GM21717 (cell line): ENCODE results near the gene ATXN10.
"Not testable (repeated sequence)": the region's sequence is repeated elsewhere in the genome, so short reads cannot be mapped to it uniquely, and the experiment has no call there.

Experiments used
- ATAC-seq: cut with Tn5 transposase; IDR thresholded peaks from one replicate; pipeline ENCODE4 v1.9.1; 2021; ENCODE audit warnings: mild to moderate bottlenecking, moderate library complexity; ENCODE audit not compliant: unreplicated experiment

Gene ATXN10

DNA sequence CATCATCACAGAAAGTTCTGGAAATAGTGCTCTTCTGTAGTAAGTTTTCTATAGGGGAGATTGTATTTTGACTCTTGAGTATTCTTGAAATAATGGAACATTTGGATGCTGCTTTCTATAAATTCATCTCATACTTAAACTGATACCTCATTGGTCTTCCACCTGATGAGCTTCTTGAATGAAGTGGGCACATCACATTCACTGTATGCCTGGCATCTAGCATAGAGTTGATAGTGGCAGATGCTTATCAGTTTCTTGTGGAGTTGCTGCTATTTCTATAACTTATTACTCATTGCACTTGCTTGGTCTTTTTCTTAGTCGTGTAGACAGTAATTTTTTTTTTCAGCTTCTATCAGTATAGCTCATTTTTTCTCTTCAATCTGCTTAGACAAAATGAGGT, 5.4 kb downstream of the ATXN10 start:
- ATAC-seq: no peak

GRCh38 chr22:45678961-45679912, 7.6 kb downstream of the ATXN10 start:
- no peak for ATAC-seq

DNA sequence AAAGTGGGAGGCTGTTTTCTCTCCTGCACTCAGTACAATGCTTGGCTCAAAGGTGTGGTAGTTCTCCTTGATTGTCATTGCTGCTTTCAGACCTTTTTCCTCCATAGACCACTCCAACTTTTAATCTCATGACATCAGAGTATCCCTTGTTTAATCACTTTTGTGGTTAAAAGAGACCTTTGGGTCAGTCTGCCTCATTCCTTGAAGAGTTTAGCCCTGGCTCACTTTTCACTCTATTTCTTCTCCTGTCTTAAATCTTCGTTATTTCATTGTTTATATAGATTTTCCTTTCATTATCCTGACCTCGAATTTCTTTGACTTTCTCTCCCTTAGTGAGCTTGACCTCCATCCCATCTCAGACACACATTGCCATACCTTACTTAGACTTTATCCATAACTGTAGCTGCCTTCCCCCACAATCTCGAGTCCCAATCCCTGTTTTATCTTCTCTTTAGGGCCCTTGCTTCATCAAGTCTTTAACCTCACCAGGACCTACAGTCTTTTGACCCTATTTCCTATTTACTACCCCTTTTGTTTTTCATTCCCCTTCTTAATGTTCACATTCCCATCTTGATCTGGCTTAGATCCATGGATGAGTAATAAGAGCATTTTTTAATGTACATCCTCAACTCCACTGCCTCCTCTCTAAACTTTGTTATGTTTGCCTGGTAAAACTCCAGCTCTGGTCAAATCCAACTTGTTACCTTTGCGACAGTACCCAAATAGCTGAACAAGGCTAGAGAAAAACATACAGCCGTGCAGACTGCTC, 9.5 kb downstream of the ATXN10 start:
- ATAC-seq: no peak

DNA sequence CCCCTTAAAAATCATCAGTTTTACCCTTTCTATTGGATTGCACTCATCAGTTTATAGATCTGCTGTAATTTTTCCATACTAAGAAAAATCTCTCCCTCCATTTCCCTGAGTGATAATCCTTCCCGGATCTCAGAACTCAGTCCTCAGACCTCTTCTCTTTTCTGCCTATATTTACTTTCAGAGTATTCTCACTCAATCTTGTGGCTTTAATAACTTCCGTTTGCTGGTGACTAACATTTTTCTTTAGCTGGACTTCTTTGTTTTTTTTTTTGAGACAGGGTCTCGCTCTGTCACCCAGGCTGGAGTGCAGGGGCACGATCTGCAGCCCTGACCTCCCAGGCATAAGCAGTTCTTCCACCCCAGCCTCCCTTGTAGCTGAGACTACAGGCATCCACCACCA, 10.4 kb downstream of the ATXN10 start:
- no peak for ATAC-seq

DNA sequence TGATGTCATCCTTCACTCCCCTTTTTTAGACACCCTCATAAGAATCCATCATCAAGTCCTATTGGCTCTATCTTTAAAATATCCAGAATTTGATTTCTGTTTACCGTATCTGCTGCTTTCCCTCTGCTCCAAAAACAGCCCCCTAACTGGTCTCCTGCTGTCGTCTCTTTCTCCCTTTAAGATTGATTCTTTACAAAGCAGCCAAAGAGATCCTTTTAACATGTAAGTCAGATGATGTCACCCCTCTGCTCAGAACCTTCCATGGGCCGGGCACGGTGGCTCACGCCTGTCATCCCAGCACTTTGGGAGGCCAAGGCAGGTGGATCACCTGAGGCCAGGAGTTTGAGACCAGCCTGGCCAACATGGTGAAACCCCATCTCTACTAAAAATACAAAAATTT, 11.1 kb downstream of the ATXN10 start:
- not testable (repeated sequence) for ATAC-seq

GRCh38 chr22:45683248-45683647, 11.6 kb downstream of the ATXN10 start:
- ATAC-seq: no peak

DNA sequence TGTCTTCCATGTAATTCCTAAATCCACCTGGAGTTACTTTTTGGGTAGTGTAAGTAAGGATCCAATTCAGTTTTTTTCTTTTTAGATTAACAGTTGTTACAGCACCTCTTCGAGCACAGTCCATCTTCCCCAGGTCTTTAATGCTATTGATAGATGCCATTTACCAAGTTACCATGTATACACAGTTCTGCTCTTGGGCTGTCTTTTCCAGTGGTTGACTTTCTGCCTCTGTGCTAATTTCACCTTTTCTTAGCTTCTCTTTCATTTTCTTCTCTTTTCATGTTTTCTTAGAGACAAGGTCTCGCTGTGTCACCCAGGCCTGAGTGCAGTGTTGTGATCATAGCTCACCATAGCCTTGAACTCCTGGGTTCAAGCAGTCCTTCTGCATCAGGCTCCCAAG, 12.0 kb downstream of the ATXN10 start:
- ATAC-seq: no peak

- no peak for ATAC-seq
Measured at GRCh38 chr22:45684169-45684568, 12.5 kb downstream of the ATXN10 start.

GRCh38 chr22:45684752-45685574, 13.3 kb downstream of the ATXN10 start:
- ATAC-seq: no peak

DNA sequence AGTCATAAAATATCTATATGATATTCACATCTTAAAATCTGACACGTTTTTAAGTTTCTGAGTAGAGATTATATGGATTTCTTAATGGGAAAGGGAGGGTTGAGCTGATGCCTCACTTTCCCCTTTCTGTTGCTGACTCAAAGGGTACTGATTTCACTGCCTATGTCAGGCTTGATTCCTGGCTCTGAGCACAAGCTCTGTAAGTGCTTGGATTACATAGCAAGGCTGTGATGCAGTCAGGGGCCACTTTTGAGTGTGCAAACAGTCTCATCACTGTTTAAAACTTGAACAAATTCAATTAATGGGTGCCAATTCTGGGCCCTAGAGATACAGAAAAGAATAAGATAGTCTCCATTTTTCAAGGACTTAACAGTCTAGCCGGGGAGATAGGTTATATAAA, 14.4 kb downstream of the ATXN10 start:
- no peak for ATAC-seq

GRCh38 chr22:45686836-45687235, 15.2 kb downstream of the ATXN10 start:
- no peak for ATAC-seq

- no peak for ATAC-seq
Measured at GRCh38 chr22:45688600-45689080, 17.0 kb downstream of the ATXN10 start.

DNA sequence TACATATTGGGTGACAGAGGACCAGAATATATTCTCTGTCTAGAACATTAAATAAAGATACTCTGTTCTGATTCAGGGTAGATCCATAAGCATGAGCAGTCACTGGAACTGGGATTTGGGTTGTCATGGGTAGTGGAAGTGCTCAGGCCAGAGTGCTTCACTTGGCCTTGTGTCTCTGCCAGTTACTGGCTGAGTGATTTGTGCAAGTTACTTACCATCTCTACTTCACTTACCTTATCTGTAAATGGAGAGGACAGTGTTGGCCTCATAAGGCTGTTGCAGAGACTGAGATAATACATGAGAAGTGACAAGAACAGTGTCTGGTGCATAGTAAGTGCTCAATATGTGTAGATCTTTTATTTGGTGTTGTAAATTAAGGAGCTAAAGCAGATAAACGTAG, 17.6 kb downstream of the ATXN10 start:
- no peak for ATAC-seq

DNA sequence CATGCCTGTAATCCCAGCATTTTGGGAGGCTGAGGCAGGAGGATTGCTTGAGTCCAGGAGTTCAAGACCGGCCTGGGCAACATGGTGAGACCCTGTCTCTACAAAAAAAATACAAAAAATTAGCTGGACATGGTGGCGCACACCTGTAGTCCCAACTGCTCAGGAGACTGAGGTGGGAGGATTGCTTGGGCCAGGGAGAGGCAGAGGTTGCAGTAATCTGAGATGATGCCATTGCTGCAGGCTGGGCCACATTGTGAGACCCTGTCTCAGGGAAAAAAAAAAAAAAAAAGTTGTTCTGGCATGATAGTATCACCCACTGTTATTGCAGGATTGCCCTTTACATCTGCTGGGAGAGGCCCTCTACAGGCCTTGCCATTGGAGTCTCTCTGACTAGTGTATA, 18.4 kb downstream of the ATXN10 start:
- ATAC-seq: no peak

- ATAC-seq: no peak
Measured at GRCh38 chr22:45692549-45692948, 20.9 kb downstream of the ATXN10 start.

DNA sequence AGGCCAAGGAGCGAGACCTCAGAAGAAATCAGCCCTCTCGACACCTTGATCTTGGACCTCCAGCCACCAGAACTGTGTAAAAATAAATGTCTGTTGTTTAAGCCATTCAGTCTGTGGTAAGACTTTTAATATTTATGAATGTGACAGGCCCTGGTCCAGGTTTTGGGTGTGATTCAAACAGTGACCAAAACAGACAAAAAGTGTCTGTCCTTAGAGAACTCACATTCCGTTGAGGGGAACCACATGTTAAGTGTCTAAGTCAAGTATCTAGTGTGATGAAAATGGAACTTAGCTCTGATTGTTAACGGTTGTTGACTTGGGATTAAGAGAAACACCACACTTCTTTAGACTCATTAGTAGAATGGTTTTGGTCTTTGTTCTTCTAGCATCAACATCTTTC, 22.2 kb downstream of the ATXN10 start:
- no peak for ATAC-seq

DNA sequence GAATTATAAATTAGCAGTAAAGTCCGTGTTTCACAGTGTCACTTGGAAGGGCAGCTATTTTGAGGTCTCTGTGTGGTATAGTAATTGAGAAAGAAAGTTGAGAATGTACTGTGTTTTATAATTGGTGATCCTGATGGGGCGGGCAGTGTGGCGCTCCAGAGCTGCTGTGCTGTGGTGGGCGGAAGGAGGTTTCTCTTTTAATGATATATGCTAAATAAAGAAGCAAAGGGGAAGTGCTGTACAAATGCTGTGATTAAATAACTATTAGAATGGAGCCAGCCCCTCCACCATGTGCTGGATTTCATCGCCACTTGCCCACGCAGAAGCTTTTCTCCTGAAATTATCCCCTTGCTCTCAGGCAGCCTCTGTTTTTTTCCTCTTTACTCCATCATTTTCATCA, 24.6 kb downstream of the ATXN10 start:
- ATAC-seq: peak; percentile 53

DNA sequence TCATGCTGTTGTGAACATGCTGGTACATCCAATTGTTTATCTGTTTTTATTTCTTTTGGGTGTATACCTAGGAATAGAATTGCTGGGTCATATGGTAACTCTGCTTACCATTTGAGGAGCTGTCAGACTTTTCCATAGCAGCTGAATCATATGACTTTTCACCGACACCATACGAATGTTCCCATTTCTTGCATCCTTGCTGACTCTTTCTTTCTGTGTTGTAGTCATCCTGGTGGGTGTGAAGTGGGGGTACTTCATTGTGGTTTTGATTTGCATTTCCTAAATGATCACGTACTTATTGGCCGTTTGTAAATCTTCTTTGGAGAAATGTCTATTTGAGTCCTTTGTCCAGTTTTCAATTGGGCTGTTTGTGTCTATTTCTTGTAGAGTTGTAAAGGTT, 26.5 kb downstream of the ATXN10 start:
- ATAC-seq: no peak

DNA sequence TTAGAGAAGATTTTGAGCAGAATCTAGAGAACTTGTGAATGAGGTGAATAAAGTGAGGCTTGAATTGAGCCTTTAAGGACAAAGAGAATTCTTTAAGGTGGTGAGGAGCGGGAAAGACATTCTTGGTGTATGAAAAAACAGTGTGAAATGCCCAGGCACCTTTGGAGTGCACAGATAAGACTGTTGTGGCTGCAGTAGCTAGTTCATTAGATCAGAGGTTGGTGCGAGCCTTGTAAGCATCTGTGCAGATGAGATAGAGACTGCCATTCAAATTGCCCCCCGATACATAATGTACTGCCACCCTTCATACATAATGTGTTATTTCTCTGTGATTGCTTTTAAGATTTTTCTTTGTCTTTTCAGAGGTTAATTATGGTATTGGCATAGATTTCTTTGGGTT, 31.3 kb downstream of the ATXN10 start:
- no peak for ATAC-seq

GRCh38 chr22:45703758-45704157, 32.1 kb downstream of the ATXN10 start:
- ATAC-seq: no peak

DNA sequence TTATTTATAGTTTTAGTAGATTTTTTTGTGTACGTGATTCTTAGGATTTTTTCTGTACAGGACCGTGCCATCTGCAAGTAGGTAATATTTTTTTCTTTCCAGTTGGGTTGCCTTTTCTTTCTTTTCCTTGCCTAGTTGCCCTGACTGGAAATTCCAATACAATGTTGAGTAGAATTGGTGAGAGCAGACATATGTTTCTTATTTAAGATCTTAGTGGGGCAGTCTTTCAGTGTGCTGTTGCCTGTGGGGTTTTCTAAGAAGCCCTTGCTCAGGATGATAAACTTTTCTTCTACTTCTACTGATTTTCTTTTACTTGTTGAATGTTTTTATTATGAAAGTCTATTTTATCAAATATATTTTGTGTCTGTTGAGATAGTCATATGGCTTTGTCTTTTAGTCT, 33.0 kb downstream of the ATXN10 start:
- no peak for ATAC-seq
